MCF 10A (cell line): ENCODE measurements around the gene TFDP1. TPM values are rescaled to one million over a fixed set of nuclear protein-coding genes. Genes with fewer than 3 reads are reported as not detected.

ENCODE experiments used
- BruUV-seq: library from RNA; stranded (reverse); fragments of 400-500 nt; replicated peaks from 2 replicates; lab custom pipeline; 2021; lab: Mats Ljungman, UMichigan
- CTCF ChIA-PET: fragments of 300-600 bp; sonication (Branson Sonifier 250); formaldehyde crosslinking; extraction: SDS; loops from one replicate; lab custom pipeline; 2021; ENCODE audit warnings: antibody characterized with exemption, inconsistent platforms; lab: Yijun Ruan, JAX
- POLR2A ChIA-PET: fragments of 300-600, 350-650 bp; sonication (Branson Sonifier 250); formaldehyde crosslinking; extraction: SDS; loops from one replicate; lab custom pipeline; 2020; ENCODE audit warnings: antibody characterized with exemption, inconsistent platforms; lab: Yijun Ruan, JAX
- DNase-seq: peaks from one replicate; pipeline ENCODE4 v3.0.0-alpha.2; 2018; ENCODE audit not compliant: unreplicated experiment
- H3K27ac Mint-ChIP-seq: one replicate; pipeline ENCODE4 v1.8.0; 2022; ENCODE audit warnings: mild to moderate bottlenecking, low read depth, mixed read lengths; ENCODE audit not compliant: unreplicated experiment
- H3K27me3 Mint-ChIP-seq: one replicate; pipeline ENCODE4 v1.8.0; 2022; ENCODE audit warnings: mixed read lengths; ENCODE audit not compliant: insufficient read depth, unreplicated experiment
- H3K36me3 Mint-ChIP-seq: one replicate; pipeline ENCODE4 v1.8.0; 2022; ENCODE audit warnings: mild to moderate bottlenecking, moderate library complexity, mixed read lengths; ENCODE audit not compliant: insufficient read depth, unreplicated experiment
- H3K4me1 Mint-ChIP-seq: one replicate; pipeline ENCODE4 v1.8.0; 2022; ENCODE audit warnings: mixed read lengths; ENCODE audit not compliant: insufficient read depth, unreplicated experiment
- H3K4me3 Mint-ChIP-seq: one replicate; pipeline ENCODE4 v1.8.0; 2022; ENCODE audit warnings: mild to moderate bottlenecking, moderate library complexity, mixed read lengths; ENCODE audit not compliant: unreplicated experiment
- H3K9me3 Mint-ChIP-seq: one replicate; pipeline ENCODE4 v1.8.0; 2022; ENCODE audit warnings: mixed read lengths; ENCODE audit not compliant: unreplicated experiment
- intact Hi-C: fragments of 100-400 bp; cut with micrococcal nuclease; formaldehyde crosslinking; loops from 2 replicates; pipeline ENCODE4 v1.14.1; 2022
- total RNA-seq: library from RNA; stranded (reverse); gene quantifications from 2 replicates; pipeline ENCODE4 v1.2.3, GENCODE V29; 2022
- TF ChIP-seq, protein P1 (sequence below): fragments of 200-600 bp; IDR thresholded peaks from one replicate; pipeline ENCODE4 v1.8.0; 2022; ENCODE audit warnings: antibody characterized with exemption, mild to moderate bottlenecking; ENCODE audit not compliant: unreplicated experiment

Gene TFDP1
- total RNA-seq, 1 experiment from 2014 or later = 100 TPM

DNA sequence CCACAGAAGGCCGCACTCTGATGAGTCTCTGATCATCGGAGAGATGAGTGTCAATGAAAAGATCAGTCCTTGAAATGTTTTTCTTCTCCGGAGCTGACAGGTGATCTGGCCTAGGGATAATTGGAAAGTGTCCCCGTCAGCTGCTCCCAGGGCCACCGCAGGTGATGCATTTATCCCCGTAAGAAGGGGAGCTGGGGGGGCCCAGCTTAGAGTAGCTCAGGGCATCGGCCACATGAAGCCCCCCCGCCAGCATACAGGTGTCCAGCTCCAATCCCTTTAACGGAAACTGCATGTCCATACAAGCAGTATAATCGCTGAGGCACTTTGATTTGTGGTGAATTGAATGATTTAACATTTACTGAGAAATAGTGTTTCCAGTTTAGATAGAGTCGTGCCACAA, 45.7 kb downstream of the TFDP1 start:
- H3K27ac Mint-ChIP-seq = no peak overlapping the region
- TF ChIP-seq, protein P1, sequence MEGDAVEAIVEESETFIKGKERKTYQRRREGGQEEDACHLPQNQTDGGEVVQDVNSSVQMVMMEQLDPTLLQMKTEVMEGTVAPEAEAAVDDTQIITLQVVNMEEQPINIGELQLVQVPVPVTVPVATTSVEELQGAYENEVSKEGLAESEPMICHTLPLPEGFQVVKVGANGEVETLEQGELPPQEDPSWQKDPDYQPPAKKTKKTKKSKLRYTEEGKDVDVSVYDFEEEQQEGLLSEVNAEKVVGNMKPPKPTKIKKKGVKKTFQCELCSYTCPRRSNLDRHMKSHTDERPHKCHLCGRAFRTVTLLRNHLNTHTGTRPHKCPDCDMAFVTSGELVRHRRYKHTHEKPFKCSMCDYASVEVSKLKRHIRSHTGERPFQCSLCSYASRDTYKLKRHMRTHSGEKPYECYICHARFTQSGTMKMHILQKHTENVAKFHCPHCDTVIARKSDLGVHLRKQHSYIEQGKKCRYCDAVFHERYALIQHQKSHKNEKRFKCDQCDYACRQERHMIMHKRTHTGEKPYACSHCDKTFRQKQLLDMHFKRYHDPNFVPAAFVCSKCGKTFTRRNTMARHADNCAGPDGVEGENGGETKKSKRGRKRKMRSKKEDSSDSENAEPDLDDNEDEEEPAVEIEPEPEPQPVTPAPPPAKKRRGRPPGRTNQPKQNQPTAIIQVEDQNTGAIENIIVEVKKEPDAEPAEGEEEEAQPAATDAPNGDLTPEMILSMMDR = no peak
- CTCF ChIA-PET = no interaction called here
- no peaks in the 10 kb centered on the region for H3K4me1 Mint-ChIP-seq
- peaks cover 59% of the 10 kb centered on the region for H3K36me3 Mint-ChIP-seq
- H3K4me3 Mint-ChIP-seq = no peak overlapping the region
- POLR2A ChIA-PET = interaction anchor here (0.7 kb wide), 1 partner anchor 17 kb away, joined by 3 read pairs; no protein-coding TSS in a partner anchor
- H3K9me3 Mint-ChIP-seq = no peaks in the 10 kb centered on the region
- no peak for DNase-seq
- intact Hi-C loops = no loop called here
- BruUV-seq = no TSS peak
- H3K27me3 Mint-ChIP-seq = no peaks in the 10 kb centered on the region

DNA sequence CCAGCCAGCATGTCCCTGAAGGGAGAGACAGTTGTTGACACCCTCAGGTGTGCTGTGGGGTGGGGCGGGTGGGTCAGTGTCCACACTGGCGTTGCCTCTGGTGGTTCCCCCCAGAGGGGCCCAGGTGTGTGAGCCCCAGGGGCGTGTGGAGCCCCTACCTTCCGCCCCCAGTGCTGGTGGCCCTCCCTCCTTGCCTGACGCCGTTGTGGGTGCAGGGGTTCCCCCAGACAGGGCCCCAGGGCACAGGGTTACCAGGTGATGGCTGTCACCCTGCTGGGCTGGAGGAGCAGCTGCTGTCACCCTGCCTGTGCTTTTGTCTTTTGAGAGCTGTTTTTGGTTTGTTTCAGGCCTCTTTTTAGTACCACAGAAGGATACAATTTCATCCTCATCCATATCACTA, 46.3 kb downstream of the TFDP1 start:
- H3K4me1 Mint-ChIP-seq = no peaks in the 10 kb centered on the region
- ChIA-PET CTCF (no interaction called here), POLR2A (no interaction called here)
- BruUV-seq = no TSS peak
- H3K27me3 Mint-ChIP-seq = no peaks in the 10 kb centered on the region
- no peak overlapping the region for H3K4me3 Mint-ChIP-seq
- TF ChIP-seq, protein P1 = no peak
- no peak overlapping the region for H3K27ac Mint-ChIP-seq
- H3K9me3 Mint-ChIP-seq = no peaks in the 10 kb centered on the region
- H3K36me3 Mint-ChIP-seq = peaks cover 63% of the 10 kb centered on the region
- DNase-seq = no peak
- intact Hi-C loops = no loop called here

DNA sequence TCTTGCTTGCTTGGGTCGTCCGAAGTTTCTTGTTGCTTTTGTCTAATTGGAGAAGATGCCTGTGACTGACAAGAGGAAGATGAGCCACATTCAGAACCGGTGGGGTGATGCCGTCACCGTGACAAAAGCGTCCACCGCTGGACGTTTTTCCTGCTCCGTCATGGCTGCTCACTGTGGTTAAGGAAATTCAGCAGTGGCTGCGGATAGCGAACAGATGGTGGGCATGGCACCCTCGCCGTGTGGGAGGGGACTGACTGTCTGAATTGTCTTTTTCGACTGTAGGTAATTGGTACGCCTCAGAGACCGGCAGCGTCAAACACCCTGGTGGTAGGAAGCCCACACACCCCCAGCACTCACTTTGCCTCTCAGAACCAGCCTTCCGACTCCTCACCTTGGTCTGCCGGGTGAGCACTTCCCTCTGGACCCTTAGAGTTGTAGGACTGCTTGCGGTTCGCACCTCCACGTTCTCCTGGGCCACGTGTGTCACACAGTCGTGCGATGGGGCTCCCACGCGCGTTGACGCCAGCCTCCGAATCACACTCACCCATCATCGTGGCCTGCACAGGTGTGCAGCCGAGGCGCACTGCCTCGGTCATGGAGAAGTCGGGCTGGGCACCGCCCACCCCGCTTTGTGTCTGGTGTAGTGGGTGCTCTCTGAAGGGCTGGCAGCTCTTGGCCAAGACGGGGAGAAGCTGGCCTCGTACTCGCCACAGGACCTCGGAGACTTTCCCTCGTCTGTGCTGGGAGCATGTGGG, 47.0 kb downstream of the TFDP1 start:
- H3K36me3 Mint-ChIP-seq = peaks cover 66% of the 10 kb centered on the region
- intact Hi-C loops = no loop called here
- H3K4me1 Mint-ChIP-seq = no peaks in the 10 kb centered on the region

More for the DNA sequence above, 47.0 kb downstream of the TFDP1 start:
- CTCF ChIA-PET = no interaction called here
- Mint-ChIP-seq H3K27me3 (no peaks in the 10 kb centered on the region), H3K4me3 (no peak overlapping the region), H3K27ac (no peak overlapping the region), H3K9me3 (no peaks in the 10 kb centered on the region)
- TF ChIP-seq, protein P1 = no peak
- DNase-seq = no peak
- POLR2A ChIA-PET = interaction anchor here (0.7 kb wide), 1 partner anchor 152 kb away, joined by 3 read pairs; no protein-coding TSS in a partner anchor
- no TSS peak for BruUV-seq
